SIG-M5 treated with dmso at 0.1 percent for 504 hours (cell line): ENCODE results near the gene C6orf89.

ENCODE experiments used
- DNase-seq: peaks from one replicate; lab custom pipeline; 2025; ENCODE audit not compliant: unreplicated experiment; lab: John Stamatoyannopoulos, UW

C6orf89 gene, protein sequence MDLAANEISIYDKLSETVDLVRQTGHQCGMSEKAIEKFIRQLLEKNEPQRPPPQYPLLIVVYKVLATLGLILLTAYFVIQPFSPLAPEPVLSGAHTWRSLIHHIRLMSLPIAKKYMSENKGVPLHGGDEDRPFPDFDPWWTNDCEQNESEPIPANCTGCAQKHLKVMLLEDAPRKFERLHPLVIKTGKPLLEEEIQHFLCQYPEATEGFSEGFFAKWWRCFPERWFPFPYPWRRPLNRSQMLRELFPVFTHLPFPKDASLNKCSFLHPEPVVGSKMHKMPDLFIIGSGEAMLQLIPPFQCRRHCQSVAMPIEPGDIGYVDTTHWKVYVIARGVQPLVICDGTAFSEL

DNA sequence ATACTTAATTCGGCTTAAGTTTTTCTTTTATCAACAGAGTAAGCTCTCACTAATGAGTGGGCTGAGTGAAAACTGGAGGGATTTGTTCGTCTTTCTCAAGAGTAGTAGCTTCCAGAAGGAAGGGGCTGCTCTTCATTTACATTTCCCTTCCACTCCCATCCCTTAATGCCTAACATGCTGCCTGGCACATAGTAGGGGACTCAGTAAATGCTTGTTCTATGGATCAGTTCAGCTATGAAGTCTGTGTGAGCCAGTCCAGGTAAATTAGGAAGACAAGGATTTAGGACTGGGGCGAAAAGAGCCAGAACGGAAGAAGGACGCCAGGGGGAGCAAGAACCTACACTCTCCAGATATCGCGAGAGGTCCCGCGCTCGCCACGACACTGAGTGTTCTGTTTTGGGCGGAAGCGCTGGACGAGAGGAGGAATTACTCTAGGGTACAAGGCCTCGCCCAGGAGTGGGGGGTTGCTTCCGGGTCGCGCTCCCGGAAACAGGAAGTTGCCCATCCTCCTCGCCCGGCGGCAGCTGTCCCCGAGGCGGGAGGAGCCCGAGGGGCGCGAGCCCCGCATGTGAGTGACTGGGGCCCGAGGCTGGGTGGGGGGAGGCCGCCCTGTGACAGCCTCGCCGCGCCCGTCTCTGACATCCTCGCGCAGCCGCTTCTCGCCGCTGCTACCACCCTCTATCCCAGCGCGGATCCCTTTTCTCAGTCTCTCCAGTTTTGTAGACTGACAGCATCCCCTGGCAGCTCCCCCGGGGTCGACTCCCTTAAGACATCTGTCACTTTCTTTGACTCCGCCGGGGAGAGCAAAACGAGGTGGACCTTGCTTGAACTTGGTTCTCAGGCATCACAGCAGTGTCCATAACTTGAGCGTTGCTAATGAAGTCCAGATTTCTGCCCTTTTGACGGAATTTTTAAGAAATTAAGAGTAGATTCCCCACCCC lies at the start of gene C6orf89:
C6orf89 (plus strand) TSS at position 492 of the 941 bp plus-strand sequence. CDS start 13,493 bp downstream, outside the sequence.
- DNase-seq = peak; percentile 97

DNA sequence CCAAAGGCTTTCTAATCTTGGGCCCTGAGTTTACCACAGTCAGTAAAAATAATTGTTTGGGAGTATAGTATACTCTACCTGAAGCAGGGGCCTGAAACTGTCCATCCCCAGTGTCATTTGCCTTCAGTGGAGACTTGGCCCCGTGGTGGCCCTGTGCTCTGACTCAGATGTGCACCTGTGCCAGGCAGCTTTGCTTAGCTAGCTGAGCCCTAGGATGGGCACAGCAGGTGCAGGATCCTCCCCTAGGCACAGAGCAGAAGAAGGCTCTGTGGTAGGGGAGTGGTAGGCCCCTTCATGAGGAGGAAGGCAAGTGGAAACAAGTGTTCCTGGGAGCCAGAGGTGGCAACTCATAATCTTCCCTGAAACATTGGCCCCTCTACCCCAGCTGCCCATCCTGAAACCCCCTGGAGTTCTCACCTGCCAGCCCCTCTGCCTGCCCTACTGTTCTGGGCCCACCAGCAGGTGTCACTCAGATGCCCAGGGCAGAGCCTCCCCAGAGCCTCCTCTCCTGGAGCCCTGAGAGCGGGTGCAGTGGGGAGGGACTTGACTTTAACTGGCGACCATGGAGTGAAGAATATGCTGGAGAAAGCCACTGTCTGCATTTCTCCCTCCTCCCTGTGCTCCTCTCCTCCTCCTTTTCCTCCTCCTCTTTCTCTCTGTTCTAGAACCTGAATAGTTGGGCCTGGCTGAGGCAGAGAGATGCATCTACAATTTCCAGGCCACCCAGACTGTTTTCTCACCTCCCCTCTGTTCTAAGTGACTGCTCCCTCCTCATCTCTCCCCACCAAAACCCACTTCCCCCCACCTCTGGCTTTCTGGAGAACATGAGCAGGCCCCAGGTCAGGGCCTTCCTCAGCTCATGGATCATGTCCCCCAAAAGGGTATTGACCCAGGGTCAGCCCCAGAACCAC lies 49.4 kb upstream of the C6orf89 start:
- no peak for DNase-seq

DNA sequence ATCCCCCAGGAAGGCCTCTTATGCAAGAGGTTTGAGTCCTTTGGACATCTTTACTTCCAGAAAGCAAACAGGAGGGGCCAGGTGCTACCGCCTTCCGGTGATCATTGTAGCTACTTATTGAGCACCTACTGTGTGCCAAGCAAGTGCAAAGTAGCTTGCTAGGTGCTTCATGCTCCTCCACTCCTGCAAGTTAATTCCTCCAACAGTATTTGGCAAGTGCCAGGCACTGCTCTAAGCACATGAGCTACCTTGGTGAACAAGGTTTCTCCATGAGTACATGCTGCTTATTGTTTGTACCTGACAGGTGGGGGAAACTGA lies 48.8 kb upstream of the C6orf89 start:
- DNase-seq = no peak

DNA sequence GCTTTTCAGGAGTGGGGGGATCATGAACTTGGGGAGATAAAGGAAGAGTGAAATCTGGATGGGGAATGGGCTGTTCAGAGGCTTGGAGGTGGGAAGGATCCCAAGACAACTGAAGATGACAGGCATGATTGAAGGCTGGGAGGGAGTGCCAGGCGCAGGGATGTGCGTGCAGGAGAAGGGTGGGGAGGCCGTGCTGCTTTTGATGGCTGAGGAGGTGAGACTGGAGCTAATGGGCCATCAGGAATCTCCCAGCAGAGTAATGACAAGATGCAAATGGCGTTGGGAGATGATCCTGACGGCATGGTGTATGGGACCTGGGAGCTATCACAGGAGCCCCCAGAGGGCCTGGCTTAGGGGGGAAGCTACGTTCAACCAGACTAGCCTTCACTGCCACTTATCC lies 48.1 kb upstream of the C6orf89 start:
- no peak for DNase-seq

DNA sequence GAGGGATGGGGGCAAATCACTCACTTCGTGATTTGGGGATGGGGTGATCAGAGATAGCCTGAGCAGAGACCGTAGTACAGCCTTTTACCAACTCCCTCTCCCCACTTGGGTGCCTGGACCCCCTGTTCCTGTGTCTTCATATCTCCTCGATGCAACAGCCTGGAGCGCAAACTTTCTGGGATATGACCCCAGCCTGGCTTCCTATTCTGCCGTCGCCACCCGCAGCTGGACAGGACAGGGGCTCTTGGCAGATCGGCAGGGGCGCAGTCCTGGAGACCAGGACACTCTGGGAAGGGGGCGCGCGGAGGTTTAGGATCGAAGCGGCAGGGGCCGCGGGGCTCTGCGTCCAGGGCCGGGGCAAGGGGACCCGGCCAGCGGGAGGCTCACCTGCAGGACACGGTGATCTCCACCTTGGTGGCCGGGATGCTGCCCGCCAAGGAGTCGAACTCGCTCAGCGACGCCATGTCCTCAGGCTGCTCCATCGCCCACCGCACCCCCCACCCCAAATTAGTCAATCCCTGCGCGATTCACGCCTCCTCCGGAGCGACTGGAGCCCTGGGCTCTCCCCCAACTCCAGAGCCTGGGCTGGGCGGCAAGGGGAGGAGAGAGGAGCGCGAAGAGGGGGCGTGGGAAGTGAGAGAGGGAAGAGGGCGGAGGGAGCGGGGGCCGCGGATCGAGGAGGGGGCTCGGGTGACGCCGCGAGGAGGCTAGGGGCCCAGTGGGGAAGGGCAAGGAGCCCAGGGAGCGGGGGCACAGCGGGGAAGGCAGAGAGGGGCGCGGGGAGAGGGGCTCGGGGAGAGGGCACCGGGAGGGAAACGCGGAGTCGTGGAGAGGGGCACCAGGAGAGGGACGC lies 46.6 kb upstream of the C6orf89 start, which contains the start of gene CPNE5:
CPNE5 (minus strand) TSS at position 549 of the 853 bp plus-strand sequence; CDS start at position 482, 67 bp downstream.
- no peak for DNase-seq

DNA sequence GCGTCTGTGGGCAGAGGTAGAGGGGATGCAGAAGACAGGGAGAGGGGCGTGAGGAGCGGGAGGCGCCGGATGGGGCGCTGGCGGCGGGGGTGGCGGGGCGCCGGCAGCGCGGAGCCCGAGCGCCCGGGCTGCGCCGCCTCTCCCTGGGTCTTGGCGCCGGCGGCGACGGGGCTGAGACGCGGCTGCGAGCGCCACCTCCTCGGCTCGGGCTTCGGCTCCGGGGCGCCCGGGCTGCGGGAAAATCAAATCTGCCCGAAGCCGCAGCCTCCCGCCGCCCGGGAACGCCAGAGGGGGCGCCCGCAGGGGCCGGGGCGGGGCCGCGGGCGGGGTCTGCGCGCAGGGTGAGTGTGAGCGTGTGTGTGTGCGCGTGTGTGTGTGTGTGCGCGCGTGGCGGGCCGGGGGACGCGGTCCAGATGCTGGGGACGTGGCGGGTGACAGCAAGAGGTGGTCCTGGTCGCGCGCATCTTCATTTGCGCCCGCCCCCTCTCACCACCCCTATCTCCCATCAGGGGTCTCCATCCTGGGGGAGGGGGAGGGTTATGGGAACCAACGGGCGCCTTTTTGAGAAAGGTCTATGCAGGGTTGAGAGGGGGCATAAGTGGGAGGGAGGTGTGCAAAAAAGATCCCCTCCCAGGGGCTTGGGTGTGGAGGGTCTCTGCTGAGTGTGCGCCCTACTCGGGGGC lies 45.9 kb upstream of the C6orf89 start:
- DNase-seq = no peak

DNA sequence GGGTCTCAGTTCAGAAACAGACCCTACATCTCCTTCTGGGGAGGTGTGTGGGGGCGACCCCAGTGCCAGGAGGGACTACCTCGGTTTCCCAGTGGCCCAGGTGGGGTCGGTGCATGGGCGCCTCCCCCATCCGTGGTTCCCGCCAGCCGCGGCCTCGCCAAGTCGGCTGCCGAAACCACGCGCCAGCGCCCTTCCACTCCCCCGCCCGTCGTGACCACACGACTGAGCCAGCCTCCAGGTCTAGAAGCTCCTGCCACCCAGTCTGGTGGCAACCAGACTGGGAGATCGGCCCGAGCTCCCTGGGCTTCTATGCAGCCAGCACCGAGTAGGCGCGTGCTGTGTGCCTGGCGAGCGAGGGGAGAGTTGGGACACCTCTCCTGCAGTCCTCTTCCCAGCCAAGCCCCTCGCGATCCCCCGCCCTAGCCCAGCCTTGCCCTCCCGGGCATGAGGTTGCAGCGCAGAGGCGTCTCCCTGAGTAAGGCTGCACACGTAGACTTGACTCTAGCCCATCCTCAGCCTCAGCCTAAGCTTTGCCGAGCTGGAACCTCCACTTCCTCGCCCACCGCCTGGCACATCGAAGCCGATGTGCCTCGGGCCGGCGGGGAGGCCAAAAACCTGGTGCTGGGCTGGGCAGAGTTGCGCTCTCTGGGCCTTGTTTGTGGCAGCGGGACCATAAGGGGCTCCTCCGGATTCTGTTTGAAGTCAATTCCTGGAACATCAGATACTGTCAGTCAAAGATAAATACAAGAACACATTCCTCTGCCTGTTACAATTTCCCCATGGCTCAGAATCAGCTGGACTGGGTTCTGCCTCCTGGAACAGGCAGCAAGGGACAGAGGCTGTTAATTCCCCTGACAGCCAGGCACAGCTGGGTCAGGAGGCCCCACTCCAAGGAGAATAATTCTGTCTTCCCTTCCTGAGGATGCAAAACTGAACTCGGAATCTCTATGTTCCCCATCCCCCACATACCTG lies 45.0 kb upstream of the C6orf89 start:
- DNase-seq = no peak

DNA sequence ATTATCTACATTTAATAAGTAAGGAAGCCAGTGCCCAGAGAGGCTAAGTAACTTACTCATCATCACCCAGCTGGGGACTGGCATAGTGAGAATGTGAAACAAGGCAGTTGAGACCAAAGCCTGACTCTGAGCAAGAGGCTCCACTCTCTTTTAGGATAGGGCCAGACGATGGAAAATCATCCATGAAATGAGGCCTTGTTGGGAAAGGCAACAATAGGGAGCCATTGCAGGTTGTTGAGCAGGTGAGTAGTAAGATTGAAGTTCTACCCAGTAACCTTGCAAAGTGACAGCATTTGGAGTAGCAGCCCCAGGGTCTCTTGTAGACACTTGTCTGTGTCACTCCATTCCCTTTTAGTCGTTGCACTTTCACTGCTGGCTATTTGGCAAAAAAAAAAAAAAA lies 44.0 kb upstream of the C6orf89 start:
- DNase-seq = no peak

DNA sequence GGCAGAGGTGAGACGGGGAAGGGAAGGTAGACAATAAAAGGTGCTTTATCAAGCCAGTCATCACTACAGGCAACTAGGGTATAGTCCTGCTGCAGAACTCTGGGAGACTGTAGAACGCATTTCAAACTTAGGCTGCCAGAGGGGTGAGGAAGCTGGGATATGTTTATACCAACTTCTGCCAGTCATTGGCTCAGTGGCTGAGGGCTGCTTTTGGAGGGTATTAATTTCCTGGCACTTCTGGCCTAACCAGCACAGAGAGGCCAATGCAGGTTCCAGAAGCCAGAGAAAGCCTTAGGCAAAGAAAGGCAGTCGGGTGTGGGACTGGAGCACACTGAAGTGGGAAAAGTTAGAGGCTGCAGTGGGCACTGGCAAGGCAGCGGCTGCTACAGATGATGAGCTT lies 42.6 kb upstream of the C6orf89 start:
- DNase-seq = no peak

DNA sequence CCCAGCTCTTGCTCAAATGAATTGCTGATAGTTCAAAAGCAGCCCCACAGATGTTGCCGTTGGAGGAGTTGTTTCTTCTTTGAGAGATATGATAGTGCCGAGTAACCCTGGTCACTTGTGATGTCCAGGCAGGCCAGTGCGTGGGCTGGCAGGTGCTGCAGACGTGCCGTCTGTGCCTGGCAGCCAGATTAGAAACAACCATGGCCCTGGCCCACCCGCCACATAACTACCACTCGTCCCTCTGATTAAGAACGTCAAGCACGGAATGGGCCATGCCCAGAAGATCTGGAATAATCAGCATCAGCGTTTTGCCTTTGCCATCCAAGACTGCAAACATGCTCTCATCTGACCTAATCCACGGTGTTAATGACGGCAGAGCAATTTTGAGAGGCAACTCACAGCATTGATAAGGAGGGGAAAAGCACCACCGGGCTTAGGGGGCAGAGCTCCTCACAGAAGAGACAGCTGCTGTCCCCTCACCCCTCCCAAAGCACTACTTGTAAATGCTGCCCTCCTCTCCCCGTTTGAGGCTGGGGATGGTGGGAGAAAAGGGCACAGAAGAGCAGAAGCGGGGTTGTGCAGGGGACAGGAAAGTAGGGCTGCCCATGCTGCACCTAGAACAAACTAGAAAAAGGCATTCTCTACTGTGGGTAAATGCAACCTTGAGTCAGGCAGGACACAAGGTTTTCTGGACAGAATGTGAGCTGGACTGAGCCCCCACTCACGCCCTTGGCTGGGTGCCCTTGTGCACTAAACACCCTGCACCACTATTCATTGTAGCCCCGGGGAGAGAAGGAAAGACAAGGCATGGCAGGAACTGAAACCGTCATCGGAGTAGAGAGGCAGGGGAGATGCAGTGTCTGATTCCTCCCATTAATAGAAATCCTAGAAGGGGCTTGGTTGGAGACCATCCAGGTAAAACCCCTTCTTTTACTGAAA lies 41.3 kb upstream of the C6orf89 start:
- no peak for DNase-seq

DNA sequence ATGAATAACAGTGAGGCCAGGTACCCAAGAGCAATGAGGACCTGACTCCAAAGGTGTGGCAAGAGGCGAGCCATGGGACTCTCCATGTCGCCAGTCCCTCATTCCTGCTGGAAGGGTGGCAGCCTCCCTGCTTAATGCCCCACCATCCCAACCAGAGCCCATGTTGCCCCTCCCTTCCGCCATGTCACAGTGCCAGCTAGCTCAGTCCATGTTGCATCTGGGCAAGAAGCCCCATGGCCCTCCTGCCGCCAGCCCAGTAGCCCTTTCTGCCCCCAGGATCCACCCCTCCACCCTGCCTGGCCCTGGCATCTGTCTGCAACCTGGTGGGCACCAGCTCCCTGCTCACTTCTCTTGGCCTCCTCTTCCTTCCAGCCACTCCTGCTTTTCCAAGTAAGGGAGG lies 40.5 kb upstream of the C6orf89 start:
- DNase-seq = no peak

DNA sequence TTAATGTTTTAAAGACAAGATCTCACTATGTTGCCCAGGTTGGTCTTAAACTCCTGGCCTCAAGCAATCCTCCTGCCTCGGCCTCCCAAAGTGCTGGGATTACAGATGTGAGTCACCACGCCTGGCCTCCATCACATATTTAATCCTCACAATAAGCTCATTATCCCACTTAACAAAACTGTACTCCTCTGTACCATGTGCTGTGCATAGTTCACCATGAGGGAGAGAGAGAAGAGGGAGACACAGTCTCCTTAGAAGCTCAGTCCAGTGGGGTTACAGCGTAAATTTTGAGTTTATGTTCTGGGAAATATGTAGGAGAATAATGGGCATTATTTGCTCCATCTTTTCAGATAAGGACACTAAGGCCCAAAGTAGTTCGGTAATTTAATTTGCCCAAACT lies 38.6 kb upstream of the C6orf89 start:
- DNase-seq = no peak

DNA sequence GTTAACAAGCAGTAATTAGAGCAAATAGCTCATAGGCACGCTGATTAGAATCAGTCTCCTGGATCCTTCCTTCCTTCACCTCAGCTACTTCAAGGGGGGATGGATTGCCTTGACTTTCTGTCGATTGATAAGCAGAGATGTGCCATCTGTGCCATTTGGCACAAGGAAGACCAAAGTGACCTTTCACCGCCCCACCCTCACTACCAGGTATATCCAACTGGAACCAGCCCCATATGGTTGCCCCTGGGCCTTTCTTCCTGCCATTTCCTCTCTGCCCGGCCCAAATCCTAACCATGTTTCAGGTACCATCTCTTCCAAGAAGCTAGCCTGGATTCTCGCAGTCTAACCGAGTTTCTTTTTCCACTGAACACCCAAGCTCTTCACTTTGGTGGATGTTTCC lies 37.8 kb upstream of the C6orf89 start:
- no peak for DNase-seq

DNA sequence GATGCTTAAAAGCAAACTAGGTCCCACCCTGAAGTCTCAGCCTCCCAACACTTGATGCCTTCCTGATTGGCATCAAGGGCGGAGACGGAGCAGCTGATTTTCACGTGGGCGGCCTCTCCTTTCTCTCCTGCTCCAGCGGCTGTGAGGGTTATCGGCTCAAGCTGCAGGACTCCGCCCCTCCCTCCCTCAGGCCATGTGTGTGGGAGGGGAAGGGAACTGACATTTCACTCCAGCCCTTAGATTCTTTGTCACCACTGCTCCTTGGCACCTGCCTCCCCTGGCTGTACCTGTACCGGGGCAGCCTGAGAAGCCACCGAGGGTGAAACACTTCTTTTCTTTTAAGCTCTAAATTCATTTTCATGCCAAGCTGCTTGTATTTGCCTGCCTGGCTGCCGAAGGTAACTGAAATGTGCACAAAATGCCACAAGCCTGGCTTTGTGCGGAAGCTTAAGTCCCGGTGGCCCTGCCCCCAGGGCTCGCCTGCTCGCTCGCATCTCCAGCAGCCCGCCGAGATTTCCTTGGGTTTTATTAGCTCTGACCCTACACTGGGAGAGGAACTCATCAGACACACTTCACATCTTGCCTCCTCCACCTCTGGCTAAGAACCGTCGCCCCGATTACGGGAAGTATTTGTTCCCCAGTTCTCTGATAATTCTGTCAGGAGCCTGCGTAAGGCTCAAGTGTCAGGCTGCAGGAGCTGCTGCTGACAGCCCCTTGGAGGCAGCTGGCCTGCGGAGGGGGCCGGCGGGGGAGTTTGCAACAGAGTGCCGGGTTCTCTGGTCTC lies 36.9 kb upstream of the C6orf89 start:
- DNase-seq = no peak

DNA sequence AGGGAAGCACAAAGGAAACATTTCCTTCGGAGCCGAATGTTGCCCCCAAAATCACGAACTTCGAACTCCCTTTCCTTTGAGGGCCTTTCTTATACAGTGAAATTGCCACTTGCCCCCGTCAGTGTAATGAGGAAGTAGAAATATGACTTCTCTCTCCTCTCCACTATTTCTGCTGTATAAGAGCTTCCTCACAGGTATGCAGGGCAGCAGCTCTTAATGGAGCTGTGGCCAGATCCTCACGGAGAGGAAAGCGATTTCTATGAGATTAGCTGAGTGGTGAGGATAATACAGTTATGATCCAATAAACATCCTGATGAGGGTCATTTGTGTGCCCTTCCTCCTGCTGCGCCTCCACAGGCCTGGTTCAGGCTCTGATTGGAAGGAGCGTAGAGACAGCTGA lies 35.7 kb upstream of the C6orf89 start:
- DNase-seq = no peak

DNA sequence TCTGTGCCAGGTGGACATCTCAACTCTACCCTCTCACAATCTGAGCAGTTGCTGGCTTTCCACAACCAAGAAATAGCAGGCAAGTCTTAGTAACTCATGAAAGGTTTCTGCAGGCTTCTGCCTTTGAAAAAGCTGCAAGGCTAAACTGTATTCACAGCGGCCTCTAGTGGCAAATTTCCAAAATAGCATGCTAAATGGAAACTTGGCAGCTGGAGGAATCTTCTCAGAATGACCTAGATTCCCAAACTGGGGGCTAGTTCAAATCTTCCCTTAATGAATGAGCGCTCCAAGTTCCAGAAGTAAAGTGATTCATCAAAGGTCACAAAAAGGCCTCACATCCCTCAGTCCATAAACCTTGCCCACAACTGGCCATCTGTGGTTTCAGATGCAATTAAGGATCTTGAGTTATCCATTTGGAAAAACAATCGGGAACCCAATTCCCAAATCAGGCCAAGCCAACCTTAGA lies 34.6 kb upstream of the C6orf89 start:
- peak; percentile 48 for DNase-seq
